ENCODE measurements around the gene UQCRC1. TPM values are rescaled to one million over a fixed set of nuclear protein-coding genes. Genes with fewer than 3 reads are reported as not detected.

UQCRC1 gene
- total RNA-seq: 100 to 1,000 TPM; 177 to 269 TPM

- Mint-ChIP-seq H3K4me1 (peaks cover 11% of the 10 kb centered on the region), H3K36me3 (ENCODE audit: low read depth) (peaks cover 50% of the 10 kb centered on the region), H3K27ac (peak within 1 kb of the TSS; percentile 94), H3K27me3 (no peaks in the 10 kb centered on the region), H3K9me3 (no peaks in the 10 kb centered on the region), H3K4me3 (peak within 1 kb of the TSS; percentile 95)
- peak; percentile 97 for ATAC-seq (replicated peaks)
These were observed at the start of gene UQCRC1 for GRCh38 chr3:48609088-48610005. TSS of gene UQCRC1 (minus strand) at chr3:48609646. CDS start at chr3:48609620, 26 bp downstream.

GRCh38 chr3:48656841-48657281 is 47.4 kb upstream of the UQCRC1 start:
- Mint-ChIP-seq H3K4me3 (peak overlapping the region; percentile 81), H3K27ac (peak overlapping the region; percentile 54), H3K4me1 (peaks cover 10% of the 10 kb centered on the region), H3K27me3 (no peaks in the 10 kb centered on the region), H3K36me3 (ENCODE audit: low read depth) (peaks cover 37% of the 10 kb centered on the region), H3K9me3 (no peaks in the 10 kb centered on the region)
- peak; percentile 25 for ATAC-seq (replicated peaks)

GRCh38 chr3:48656061-48656840 is 46.8 kb upstream of the UQCRC1 start:
- peaks cover 37% of the 10 kb centered on the region for H3K36me3 Mint-ChIP-seq (ENCODE audit: low read depth)
- H3K9me3 Mint-ChIP-seq: no peaks in the 10 kb centered on the region
- H3K4me3 Mint-ChIP-seq: peak overlapping the region; percentile 81
- no peaks in the 10 kb centered on the region for H3K27me3 Mint-ChIP-seq
- peak; percentile 83 for ATAC-seq (replicated peaks)
- H3K27ac Mint-ChIP-seq: peak overlapping the region; percentile 76
- peaks cover 10% of the 10 kb centered on the region for H3K4me1 Mint-ChIP-seq

DNA sequence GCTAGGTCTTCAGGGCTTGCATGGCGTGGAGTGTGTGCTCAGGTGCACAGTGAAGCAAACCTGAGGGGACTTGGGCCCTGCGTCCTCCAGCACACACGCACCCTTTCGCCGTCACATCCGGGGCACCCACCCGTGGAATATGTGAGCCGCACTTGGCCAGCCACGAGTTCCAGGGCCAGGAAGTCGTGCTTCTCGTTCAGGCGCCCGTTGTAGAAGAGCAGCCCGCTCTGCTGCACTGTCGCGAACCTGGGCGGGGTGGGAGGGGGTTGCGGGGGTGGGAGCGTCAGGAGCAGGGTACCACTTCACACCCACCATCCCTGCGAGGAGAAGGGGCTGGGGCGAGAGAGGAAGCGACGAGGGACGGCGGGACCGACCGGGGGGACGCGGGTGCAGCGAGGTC is 46.2 kb upstream of the UQCRC1 start:
- Mint-ChIP-seq H3K9me3 (no peaks in the 10 kb centered on the region), H3K27me3 (no peaks in the 10 kb centered on the region), H3K27ac (peak overlapping the region; percentile 76), H3K4me1 (peaks cover 10% of the 10 kb centered on the region), H3K4me3 (peak overlapping the region; percentile 81), H3K36me3 (ENCODE audit: low read depth) (peaks cover 43% of the 10 kb centered on the region)
- peak; percentile 34 for ATAC-seq (replicated peaks)

DNA sequence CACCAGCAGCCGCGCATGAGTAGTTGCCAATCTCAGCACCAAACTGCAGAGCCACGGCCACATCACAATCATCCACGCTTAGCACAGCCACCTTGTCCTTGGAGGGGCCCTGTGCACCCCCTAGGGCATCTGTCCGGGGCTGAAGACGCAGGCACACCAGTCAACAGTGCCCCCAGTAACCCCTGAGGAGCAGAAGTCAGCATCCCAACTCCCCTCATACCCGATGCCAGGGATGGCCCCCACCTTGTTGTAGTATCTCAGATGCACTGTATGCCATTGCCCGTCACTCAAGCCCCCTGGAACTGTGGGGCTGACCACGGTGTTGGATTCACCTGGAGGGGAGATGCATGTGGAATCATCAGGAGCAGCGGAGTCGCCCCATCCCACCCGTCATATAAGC is 45.6 kb upstream of the UQCRC1 start:
- no peaks in the 10 kb centered on the region for H3K27me3 Mint-ChIP-seq
- peaks cover 10% of the 10 kb centered on the region for H3K4me1 Mint-ChIP-seq
- peak overlapping the region; percentile 81 for H3K4me3 Mint-ChIP-seq
- ATAC-seq (replicated peaks): no peak
- H3K9me3 Mint-ChIP-seq: no peaks in the 10 kb centered on the region
- peaks cover 44% of the 10 kb centered on the region for H3K36me3 Mint-ChIP-seq (ENCODE audit: low read depth)
- H3K27ac Mint-ChIP-seq: peak overlapping the region; percentile 76

GRCh38 chr3:48652923-48653715 is 43.7 kb upstream of the UQCRC1 start:
- Mint-ChIP-seq H3K4me3 (no peak overlapping the region), H3K27ac (no peak overlapping the region), H3K4me1 (peaks cover 5% of the 10 kb centered on the region), H3K9me3 (no peaks in the 10 kb centered on the region), H3K27me3 (no peaks in the 10 kb centered on the region), H3K36me3 (ENCODE audit: low read depth) (peaks cover 44% of the 10 kb centered on the region)
- no peak for ATAC-seq (replicated peaks)

GRCh38 chr3:48651771-48652170 is 42.3 kb upstream of the UQCRC1 start:
- no peak for ATAC-seq (replicated peaks)
- Mint-ChIP-seq H3K27me3 (no peaks in the 10 kb centered on the region), H3K27ac (no peak overlapping the region), H3K4me3 (no peak overlapping the region), H3K9me3 (no peaks in the 10 kb centered on the region), H3K4me1 (peaks cover 5% of the 10 kb centered on the region), H3K36me3 (ENCODE audit: low read depth) (peaks cover 46% of the 10 kb centered on the region)

GRCh38 chr3:48650723-48651122 is 41.3 kb upstream of the UQCRC1 start:
- Mint-ChIP-seq H3K36me3 (ENCODE audit: low read depth) (peaks cover 47% of the 10 kb centered on the region), H3K27ac (no peak overlapping the region), H3K4me3 (no peak overlapping the region), H3K9me3 (no peaks in the 10 kb centered on the region), H3K4me1 (peaks cover 5% of the 10 kb centered on the region), H3K27me3 (no peaks in the 10 kb centered on the region)
- ATAC-seq (replicated peaks): no peak

GRCh38 chr3:48648188-48648850 is 38.9 kb upstream of the UQCRC1 start:
- Mint-ChIP-seq H3K27ac (no peak overlapping the region), H3K36me3 (ENCODE audit: low read depth) (peaks cover 39% of the 10 kb centered on the region), H3K27me3 (no peaks in the 10 kb centered on the region), H3K4me3 (no peak overlapping the region), H3K9me3 (no peaks in the 10 kb centered on the region), H3K4me1 (no peaks in the 10 kb centered on the region)
- no peak for ATAC-seq (replicated peaks)

GRCh38 chr3:48647714-48648113 is 38.3 kb upstream of the UQCRC1 start:
- H3K27me3 Mint-ChIP-seq: no peaks in the 10 kb centered on the region
- no peak overlapping the region for H3K27ac Mint-ChIP-seq
- H3K36me3 Mint-ChIP-seq (ENCODE audit: low read depth): peaks cover 39% of the 10 kb centered on the region
- H3K4me3 Mint-ChIP-seq: no peak overlapping the region
- H3K9me3 Mint-ChIP-seq: no peaks in the 10 kb centered on the region
- no peaks in the 10 kb centered on the region for H3K4me1 Mint-ChIP-seq
- no peak for ATAC-seq (replicated peaks)

DNA sequence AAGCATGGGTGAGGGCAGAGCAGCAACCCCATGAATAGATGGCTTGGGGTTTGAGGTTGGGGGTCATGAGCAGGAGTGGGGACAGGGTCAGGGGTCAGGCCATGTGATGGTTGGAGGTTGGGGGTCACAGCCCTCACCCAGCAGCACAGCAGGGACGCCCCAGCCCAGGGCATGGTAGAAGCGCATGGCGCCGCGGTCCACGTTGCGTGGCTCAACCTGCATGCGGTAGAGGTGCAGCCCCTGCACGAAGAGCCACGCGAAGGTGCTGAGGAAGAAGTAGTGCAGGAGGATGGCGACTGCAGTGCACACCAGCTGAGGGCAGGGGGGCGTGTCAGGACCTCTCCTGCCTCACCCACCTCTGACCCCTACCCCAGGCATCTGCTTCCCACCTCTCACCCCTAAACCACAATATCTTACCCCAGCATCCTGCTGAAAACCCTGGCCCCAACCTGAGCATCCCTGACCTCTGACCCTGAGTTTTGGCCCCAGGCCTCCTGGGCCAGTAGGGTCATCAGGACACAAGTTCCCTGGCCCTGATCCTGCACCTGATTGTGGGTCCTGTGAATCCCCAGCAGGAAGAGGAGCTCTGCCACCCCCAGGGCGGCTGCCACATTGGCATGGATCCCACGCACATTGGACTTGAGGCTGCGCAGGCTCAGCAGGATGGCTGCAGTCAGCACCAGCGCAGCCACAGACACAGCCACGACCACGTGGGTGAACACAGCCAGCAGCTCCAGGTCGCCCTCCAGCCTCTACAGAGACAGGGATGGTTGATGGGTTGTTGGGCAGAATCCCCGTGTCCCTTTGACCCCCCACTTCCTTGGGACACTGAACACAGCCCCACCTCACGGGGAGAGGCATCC is 35.7 kb upstream of the UQCRC1 start:
- no peaks in the 10 kb centered on the region for H3K4me1 Mint-ChIP-seq
- H3K4me3 Mint-ChIP-seq: no peak overlapping the region
- peaks cover 45% of the 10 kb centered on the region for H3K36me3 Mint-ChIP-seq (ENCODE audit: low read depth)
- no peak for ATAC-seq (replicated peaks)
- H3K27ac Mint-ChIP-seq: no peak overlapping the region
- H3K9me3 Mint-ChIP-seq: no peaks in the 10 kb centered on the region
- H3K27me3 Mint-ChIP-seq: no peaks in the 10 kb centered on the region

- Mint-ChIP-seq H3K27ac (no peak overlapping the region), H3K4me1 (peaks cover 4% of the 10 kb centered on the region), H3K9me3 (no peaks in the 10 kb centered on the region), H3K4me3 (no peak overlapping the region), H3K36me3 (ENCODE audit: low read depth) (peaks cover 52% of the 10 kb centered on the region), H3K27me3 (no peaks in the 10 kb centered on the region)
- no peak for ATAC-seq (replicated peaks)
These were observed 33.2 kb upstream of the UQCRC1 start for GRCh38 chr3:48642605-48643004.

DNA sequence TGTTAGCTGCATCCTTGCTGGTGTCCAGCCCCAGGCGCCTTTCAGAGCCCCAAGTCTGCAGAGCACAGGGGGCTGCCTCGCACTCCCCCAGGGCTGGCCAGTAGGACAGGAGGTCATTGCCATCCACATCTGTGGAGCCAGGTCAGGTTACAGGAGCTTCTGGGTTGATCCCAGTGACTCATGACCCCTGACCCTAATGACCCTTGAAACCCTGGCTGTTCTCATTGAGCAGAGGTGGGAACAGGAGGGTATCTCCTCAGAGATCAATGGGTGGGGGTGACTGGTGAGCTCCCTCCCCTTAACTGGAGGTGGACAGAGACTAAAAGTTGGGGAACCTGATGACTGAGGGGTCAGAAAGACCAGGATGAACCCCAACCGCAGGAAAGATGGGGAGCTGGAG is 31.9 kb upstream of the UQCRC1 start:
- peaks cover 4% of the 10 kb centered on the region for H3K4me1 Mint-ChIP-seq
- H3K36me3 Mint-ChIP-seq (ENCODE audit: low read depth): peaks cover 47% of the 10 kb centered on the region
- no peaks in the 10 kb centered on the region for H3K9me3 Mint-ChIP-seq
- no peak overlapping the region for H3K27ac Mint-ChIP-seq
- H3K4me3 Mint-ChIP-seq: no peak overlapping the region
- H3K27me3 Mint-ChIP-seq: no peaks in the 10 kb centered on the region
- ATAC-seq (replicated peaks): no peak

Data from activated T-helper 17 cell treated with anti-CD3 and anti-CD28 coated beads, Interleukin-2, amount 50 U/mL, for 72 hours (primary cell).